ENCODE results near the gene RAPGEF1. TPM values are rescaled to one million over a fixed set of nuclear protein-coding genes. Genes with fewer than 3 reads are reported as not detected.
"Not testable (repeated sequence)": the region's sequence is repeated elsewhere in the genome, so short reads cannot be mapped to it uniquely, and the experiment has no call there.

Gene RAPGEF1
- total RNA-seq, 3 donors from 2014 or later = 106 to 120 (median 111) TPM

DNA sequence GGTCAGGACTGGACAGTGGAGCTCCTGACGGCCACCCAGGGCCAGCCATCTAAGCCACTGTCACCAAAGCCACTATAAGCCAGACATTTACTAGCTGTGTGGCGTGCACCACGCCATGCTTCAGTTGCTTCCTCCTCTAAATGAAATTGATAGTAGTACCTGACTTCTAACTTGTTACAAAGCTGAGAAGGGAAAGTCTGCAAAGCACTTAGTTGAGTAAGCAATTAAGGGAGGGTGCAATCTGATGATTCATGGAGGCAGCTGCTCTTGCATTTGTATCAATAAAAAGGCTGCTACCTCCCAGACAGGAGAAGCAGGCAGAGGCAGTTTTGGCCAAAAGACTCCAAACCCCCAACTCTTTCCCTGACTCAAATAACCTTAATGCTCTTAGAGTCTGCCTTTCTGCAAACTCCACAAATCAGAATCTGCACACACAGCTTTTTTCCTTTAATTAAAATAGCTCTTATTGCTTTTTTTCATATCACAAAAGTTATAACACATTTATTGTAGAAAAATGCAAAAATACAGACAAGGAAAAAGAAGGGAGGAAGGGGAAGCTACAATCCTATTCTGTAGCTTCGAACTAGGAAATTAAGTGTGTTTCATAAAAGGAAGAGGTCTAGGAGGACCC lies 19.3 kb upstream of the RAPGEF1 start:
- Mint-ChIP-seq H3K36me3 (ENCODE audit: insufficient read depth) (no peaks in the 10 kb centered on the region), H3K9me3 (no peaks in the 10 kb centered on the region), H3K4me1 (ENCODE audit: low read depth) (peaks cover 13% of the 10 kb centered on the region), H3K27me3 (ENCODE audit: low read depth) (peaks cover 12% of the 10 kb centered on the region), H3K4me3 (peak overlapping the region; percentile 5)
- ATAC-seq (peak; percentile 30 to 36), DNase-seq (no peak)

DNA sequence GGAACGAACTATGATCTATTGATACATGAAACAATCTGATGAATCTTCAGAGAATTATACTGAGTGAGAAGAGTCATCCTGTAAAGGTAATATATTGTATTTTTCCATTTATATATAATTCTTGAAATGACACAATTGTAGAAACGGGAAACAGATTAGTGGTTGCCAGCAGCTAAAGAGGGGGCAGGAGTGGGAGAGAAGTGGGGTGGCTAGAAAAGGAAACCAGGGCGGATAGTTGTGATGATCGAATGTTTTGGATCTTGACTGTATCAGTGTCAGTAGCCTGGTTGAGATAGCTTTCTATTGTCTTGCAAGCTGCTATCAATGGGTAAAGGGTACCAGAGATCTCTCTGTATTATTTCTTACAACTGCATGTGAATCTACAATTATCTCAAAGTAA lies 17.7 kb upstream of the RAPGEF1 start:
- Mint-ChIP-seq H3K27me3 (ENCODE audit: low read depth) (peaks cover 12% of the 10 kb centered on the region), H3K4me1 (ENCODE audit: low read depth) (peaks cover 13% of the 10 kb centered on the region), H3K9me3 (no peaks in the 10 kb centered on the region), H3K36me3 (ENCODE audit: insufficient read depth) (no peaks in the 10 kb centered on the region), H3K4me3 (no peak overlapping the region)
- ATAC-seq (no peak), DNase-seq (no peak)

DNA sequence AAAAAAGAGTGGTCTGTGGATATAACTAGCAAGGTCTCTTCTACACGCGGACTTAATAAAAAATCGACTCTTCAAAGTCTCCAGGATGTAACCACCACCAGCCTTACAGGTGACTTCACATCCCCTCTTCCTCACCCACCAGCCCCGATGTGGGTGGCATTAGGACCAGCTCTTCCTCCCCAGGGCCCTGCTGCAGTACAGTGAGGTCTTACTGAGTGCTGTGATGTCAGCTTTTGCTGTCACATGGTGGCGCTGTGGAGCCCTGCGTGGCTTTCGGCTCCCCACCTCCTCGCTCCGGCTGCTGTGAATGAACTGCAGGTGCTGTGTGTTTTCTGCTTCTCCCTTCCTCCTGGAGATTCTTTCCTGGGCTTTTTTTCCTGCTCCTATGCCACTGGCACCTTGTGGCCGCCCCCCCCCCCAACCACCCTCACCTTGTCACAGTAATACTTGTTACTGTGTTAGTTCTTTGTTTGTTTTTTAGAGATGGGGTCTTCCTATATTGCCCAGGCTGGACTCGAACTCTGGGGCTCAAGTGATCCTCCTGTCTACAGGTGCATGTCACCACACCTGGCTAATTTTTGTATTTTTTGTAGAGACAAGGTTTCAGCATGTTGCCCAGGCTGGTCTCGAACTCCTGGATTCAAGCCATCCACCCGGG lies 15.8 kb upstream of the RAPGEF1 start:
- Mint-ChIP-seq H3K4me1 (ENCODE audit: low read depth) (peaks cover 13% of the 10 kb centered on the region), H3K4me3 (peak overlapping the region; percentile 33), H3K9me3 (no peaks in the 10 kb centered on the region), H3K36me3 (ENCODE audit: insufficient read depth) (no peaks in the 10 kb centered on the region), H3K27me3 (ENCODE audit: low read depth) (peaks cover 12% of the 10 kb centered on the region)
- peak; percentile 98 for ATAC-seq
- DNase-seq = peak; percentile 84

GRCh38 chr9:131754846-131755245 lies 15.0 kb upstream of the RAPGEF1 start:
- H3K4me3 Mint-ChIP-seq = no peak overlapping the region
- ATAC-seq = no peak
- peaks cover 13% of the 10 kb centered on the region for H3K4me1 Mint-ChIP-seq (ENCODE audit: low read depth)
- no peak for DNase-seq
- H3K36me3 Mint-ChIP-seq (ENCODE audit: insufficient read depth) = no peaks in the 10 kb centered on the region
- peaks cover 12% of the 10 kb centered on the region for H3K27me3 Mint-ChIP-seq (ENCODE audit: low read depth)
- no peaks in the 10 kb centered on the region for H3K9me3 Mint-ChIP-seq

- not testable (repeated sequence) for H3K9me3 Mint-ChIP-seq; H3K36me3 Mint-ChIP-seq (ENCODE audit: insufficient read depth)
- H3K4me1 Mint-ChIP-seq (ENCODE audit: low read depth) = peaks cover 11% of the 10 kb centered on the region
Observed at GRCh38 chr9:131753751-131754150, 13.9 kb upstream of the RAPGEF1 start.

DNA sequence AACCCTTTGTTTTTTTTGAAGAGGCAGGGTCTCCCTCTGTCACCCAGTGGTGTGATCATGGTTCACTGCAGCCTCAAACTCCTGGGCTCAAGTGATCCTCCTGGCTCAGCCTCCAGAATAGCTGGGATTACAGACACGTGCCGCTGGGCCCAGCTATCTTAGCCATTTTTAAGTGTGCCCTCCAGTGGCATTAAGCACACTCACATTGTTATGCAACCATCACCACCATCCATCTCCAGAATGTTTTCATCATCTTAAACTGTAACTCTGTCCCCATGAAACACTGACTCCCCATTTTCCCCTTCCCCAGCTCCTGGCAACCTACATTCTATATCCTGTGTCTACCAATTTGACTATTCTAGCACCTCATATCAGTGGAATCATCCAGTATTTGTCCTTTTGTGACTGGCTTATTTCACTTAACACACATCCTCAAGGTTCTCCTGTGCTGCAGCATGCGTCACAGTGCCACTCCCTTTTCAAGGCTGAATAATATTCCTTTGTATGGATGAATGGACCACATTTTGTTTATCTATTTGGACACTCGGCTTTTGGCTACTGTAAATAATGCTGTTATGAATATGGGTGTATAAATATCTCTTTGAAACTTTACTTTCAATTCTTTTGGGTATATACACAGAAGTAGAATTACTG lies 12.5 kb upstream of the RAPGEF1 start:
- Mint-ChIP-seq H3K9me3 (no peaks in the 10 kb centered on the region), H3K4me1 (ENCODE audit: low read depth) (peaks cover 5% of the 10 kb centered on the region), H3K36me3 (ENCODE audit: insufficient read depth) (no peaks in the 10 kb centered on the region), H3K27me3 (ENCODE audit: low read depth) (peaks cover 4% of the 10 kb centered on the region), H3K4me3 (no peak overlapping the region)
- no peak for ATAC-seq
- no peak for DNase-seq

More at GRCh38 chr9:131753751-131754150, 13.9 kb upstream of the RAPGEF1 start:
- not testable (repeated sequence) for ATAC-seq, DNase-seq, H3K4me3 Mint-ChIP-seq
- peaks cover 10% of the 10 kb centered on the region for H3K27me3 Mint-ChIP-seq (ENCODE audit: low read depth)

GRCh38 chr9:131748411-131748955 lies 8.6 kb upstream of the RAPGEF1 start:
- Mint-ChIP-seq H3K4me1 (ENCODE audit: low read depth) (peaks cover 23% of the 10 kb centered on the region), H3K9me3 (no peaks in the 10 kb centered on the region), H3K36me3 (ENCODE audit: insufficient read depth) (no peaks in the 10 kb centered on the region), H3K27me3 (ENCODE audit: low read depth) (no peaks in the 10 kb centered on the region), H3K4me3 (no peak overlapping the region)
- ATAC-seq (peak; percentile 44 to 56), DNase-seq (no peak)

DNA sequence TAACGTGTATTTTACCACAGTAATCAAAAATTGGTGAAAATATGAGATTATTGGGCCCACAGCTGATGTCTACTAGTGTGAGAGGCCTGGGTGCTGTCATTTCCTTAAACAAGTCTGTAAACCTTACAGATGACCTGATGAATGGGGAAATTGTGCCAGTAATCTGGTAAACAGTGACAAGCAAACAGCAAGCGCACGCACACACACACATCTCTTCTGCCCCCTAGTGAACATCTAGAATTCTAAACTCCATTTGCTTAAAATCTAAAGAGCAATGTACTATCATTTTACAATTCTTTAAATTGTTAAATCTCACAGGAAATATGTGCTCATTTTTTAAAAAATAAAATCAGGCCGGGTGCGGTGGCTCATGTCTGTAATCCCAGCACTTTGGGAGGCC lies 7.5 kb upstream of the RAPGEF1 start:
- Mint-ChIP-seq H3K9me3 (no peaks in the 10 kb centered on the region), H3K4me1 (ENCODE audit: low read depth) (peaks cover 28% of the 10 kb centered on the region), H3K36me3 (ENCODE audit: insufficient read depth) (no peaks in the 10 kb centered on the region), H3K4me3 (no peak overlapping the region), H3K27me3 (ENCODE audit: low read depth) (no peaks in the 10 kb centered on the region)
- ATAC-seq = peak; percentile 32 to 46
- DNase-seq = peak; percentile 19

GRCh38 chr9:131745610-131746009 lies 5.7 kb upstream of the RAPGEF1 start:
- no peak for DNase-seq
- H3K4me3 Mint-ChIP-seq = no peak overlapping the region
- H3K27me3 Mint-ChIP-seq (ENCODE audit: low read depth) = no peaks in the 10 kb centered on the region
- no peaks in the 10 kb centered on the region for H3K36me3 Mint-ChIP-seq (ENCODE audit: insufficient read depth)
- ATAC-seq = no peak
- peaks cover 28% of the 10 kb centered on the region for H3K4me1 Mint-ChIP-seq (ENCODE audit: low read depth)
- H3K9me3 Mint-ChIP-seq = no peaks in the 10 kb centered on the region

DNA sequence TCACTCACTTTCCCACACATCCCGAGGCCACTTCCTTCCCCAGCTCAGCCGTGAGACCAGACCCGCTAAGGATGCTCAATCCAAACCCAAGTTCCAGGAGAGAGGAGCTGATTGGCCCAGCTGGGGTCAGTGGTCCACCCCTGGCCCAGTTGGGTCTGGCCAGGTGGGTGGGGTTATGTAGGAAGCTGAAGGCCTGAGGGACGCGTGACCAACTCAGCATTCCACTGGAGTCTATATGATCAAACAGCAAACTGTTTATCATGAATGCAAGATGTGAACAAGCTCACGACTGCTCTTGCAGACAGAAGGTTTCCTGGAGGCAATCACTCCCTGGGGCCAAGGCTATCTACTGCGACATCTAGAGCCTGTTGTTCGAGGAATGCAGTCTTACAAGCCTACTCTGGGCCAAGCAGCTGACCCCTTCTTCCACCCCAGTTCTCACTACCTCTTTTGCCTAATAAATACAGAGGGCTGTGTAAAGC lies 4.9 kb upstream of the RAPGEF1 start:
- H3K4me3 Mint-ChIP-seq = no peak overlapping the region
- H3K36me3 Mint-ChIP-seq (ENCODE audit: insufficient read depth) = no peaks in the 10 kb centered on the region
- peaks cover 32% of the 10 kb centered on the region for H3K4me1 Mint-ChIP-seq (ENCODE audit: low read depth)
- DNase-seq (no peak), ATAC-seq (no peak)
- no peaks in the 10 kb centered on the region for H3K9me3 Mint-ChIP-seq
- H3K27me3 Mint-ChIP-seq (ENCODE audit: low read depth) = no peaks in the 10 kb centered on the region

DNA sequence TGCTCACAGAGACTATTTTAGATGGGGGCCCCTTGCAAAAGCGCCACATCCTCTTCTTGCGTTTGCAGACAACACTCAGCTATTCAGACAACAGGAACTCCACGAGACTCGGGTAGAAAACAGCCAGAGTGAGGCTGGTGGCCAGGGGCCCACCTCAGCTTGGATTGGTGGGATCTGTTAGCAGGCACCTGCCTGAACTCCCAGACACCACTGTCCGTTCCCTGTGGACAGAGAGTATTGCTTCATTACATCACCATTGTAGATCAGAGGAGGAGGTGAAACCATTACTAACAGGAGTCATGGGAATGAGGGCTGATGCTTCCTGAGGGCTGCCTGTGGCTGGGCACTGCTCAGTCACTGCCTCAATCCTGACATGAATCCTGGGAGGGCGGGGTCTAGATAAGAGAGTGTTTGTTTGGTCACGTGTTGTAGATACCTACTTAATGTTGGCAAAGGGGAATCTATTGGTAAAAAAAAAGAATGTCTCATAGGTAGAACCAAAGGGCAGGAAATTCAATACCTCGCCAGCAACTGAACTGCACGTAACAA lies 4.4 kb upstream of the RAPGEF1 start:
- Mint-ChIP-seq H3K9me3 (no peaks in the 10 kb centered on the region), H3K4me3 (peak overlapping the region; percentile 24), H3K4me1 (ENCODE audit: low read depth) (peaks cover 32% of the 10 kb centered on the region), H3K36me3 (ENCODE audit: insufficient read depth) (no peaks in the 10 kb centered on the region), H3K27me3 (ENCODE audit: low read depth) (no peaks in the 10 kb centered on the region)
- ATAC-seq (no peak), DNase-seq (no peak)

DNA sequence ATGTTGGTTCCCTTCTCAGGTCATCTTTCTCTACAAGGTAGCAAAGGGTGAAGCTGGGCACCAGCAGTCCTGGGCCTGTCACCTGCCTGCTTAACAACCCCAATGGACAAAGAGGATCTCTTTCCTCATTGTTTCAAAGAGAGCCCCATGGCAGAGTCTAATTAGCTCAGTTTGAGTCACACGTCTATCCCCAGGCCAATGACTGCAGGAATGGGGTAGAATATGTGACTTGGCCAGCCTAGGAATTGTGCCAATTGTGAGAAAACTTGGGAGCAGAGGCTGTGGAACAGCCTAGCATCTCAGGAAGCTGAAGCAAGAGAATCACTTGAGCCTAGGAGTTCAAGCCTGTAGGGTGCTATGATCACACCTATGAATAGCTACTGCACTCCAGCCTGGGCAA lies 3.6 kb upstream of the RAPGEF1 start:
- Mint-ChIP-seq H3K4me1 (ENCODE audit: low read depth) (peaks cover 39% of the 10 kb centered on the region), H3K36me3 (ENCODE audit: insufficient read depth) (no peaks in the 10 kb centered on the region), H3K9me3 (no peaks in the 10 kb centered on the region), H3K4me3 (no peak overlapping the region), H3K27me3 (ENCODE audit: low read depth) (no peaks in the 10 kb centered on the region)
- DNase-seq (no peak), ATAC-seq (no peak)

DNA sequence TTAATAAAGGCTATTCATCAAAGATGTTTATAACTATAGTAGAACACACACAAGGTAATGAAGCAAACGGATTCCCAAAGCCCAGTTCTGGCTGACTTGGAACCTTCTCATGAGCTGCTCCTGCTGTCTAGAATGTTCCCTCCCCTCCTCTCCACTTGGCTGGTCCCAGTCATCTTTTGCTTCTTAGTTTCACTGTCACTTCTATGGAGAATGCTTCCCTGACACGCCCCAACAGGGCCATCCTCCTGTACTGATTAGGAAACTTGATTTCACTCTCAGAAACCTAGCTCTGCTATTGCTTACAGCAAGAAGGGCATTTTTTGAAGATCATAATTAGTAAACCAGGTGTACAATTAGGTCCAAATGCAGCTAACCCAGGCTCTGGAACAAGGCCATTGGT lies 3.2 kb upstream of the RAPGEF1 start:
- peaks cover 41% of the 10 kb centered on the region for H3K4me1 Mint-ChIP-seq (ENCODE audit: low read depth)
- ATAC-seq (no peak), DNase-seq (no peak)
- no peaks in the 10 kb centered on the region for H3K27me3 Mint-ChIP-seq (ENCODE audit: low read depth)
- H3K9me3 Mint-ChIP-seq = no peaks in the 10 kb centered on the region
- H3K36me3 Mint-ChIP-seq (ENCODE audit: insufficient read depth) = no peaks in the 10 kb centered on the region
- H3K4me3 Mint-ChIP-seq = no peak overlapping the region

- ATAC-seq (no peak), DNase-seq (no peak)
- Mint-ChIP-seq H3K4me1 (ENCODE audit: low read depth) (peaks cover 54% of the 10 kb centered on the region), H3K4me3 (peak overlapping the region; percentile 76), H3K9me3 (no peaks in the 10 kb centered on the region), H3K36me3 (ENCODE audit: insufficient read depth) (no peaks in the 10 kb centered on the region), H3K27me3 (ENCODE audit: low read depth) (no peaks in the 10 kb centered on the region)
Observed at GRCh38 chr9:131740898-131741297, 1.0 kb upstream of the RAPGEF1 start.
